WTC11 (cell line): Measurements from ENCODE around the gene WWP2. TPM values are rescaled to one million over a fixed set of nuclear protein-coding genes. Genes with fewer than 3 reads are reported as not detected.

Experiments used
- ATAC-seq: fragments of 200-7000 bp; cut with Tn5 transposase; 2 replicates; pipeline ENCODE4 v1.10.0; 2021; ENCODE audit warnings: mild to moderate bottlenecking, moderate library complexity
- CTCF ChIA-PET: fragments of 300-600 bp; sonication (Branson Sonifier 250); formaldehyde crosslinking; loops from one replicate; lab custom pipeline; 2021; ENCODE audit warnings: antibody characterized with exemption; lab: Charles Lee
- POLR2A ChIA-PET: fragments of 350-600 bp; sonication (Branson Sonifier 250); formaldehyde crosslinking; loops from one replicate; lab custom pipeline; 2021; ENCODE audit warnings: antibody characterized with exemption; lab: Charles Lee
- DNase-seq: peaks from one replicate; pipeline ENCODE4 v3.0.0; 2021; ENCODE audit warnings: low spot score
- H3K27ac Mint-ChIP-seq: 2 replicates; pipeline ENCODE4 v1.8.0; 2021; ENCODE audit warnings: mixed read lengths
- H3K27me3 Mint-ChIP-seq: 2 replicates; pipeline ENCODE4 v1.8.0; 2021; ENCODE audit warnings: low read depth, mild to moderate bottlenecking, moderate library complexity, mixed read lengths
- H3K36me3 Mint-ChIP-seq: 2 replicates; pipeline ENCODE4 v1.8.0; 2021; ENCODE audit warnings: mixed read lengths
- H3K4me1 Mint-ChIP-seq: 2 replicates; pipeline ENCODE4 v1.8.0; 2022; ENCODE audit warnings: mixed read lengths
- H3K4me3 Mint-ChIP-seq: 2 replicates; pipeline ENCODE4 v1.8.0; 2021; ENCODE audit warnings: mild to moderate bottlenecking, moderate library complexity, mixed read lengths
- H3K9me3 Mint-ChIP-seq: 2 replicates; pipeline ENCODE4 v1.8.0; 2021; ENCODE audit warnings: mixed read lengths
- CREB1 ChIP-seq: sonication (generic); formaldehyde crosslinking; IDR thresholded peaks from 2 replicates; pipeline ENCODE4 v1.8.0; 2023; ENCODE audit warnings: mild to moderate bottlenecking, missing genetic modification reagents
- FOXJ3 ChIP-seq: sonication (generic); formaldehyde crosslinking; IDR thresholded peaks from 2 replicates; pipeline ENCODE4 v1.9.0; 2021; ENCODE audit warnings: missing genetic modification reagents, mild to moderate bottlenecking, borderline replicate concordance
- NFE2L1 ChIP-seq: sonication (generic); formaldehyde crosslinking; IDR thresholded peaks from 2 replicates; pipeline ENCODE4 v1.8.1; 2023; ENCODE audit warnings: missing genetic modification reagents
- NFYB ChIP-seq: sonication (generic); formaldehyde crosslinking; conservative IDR thresholded peaks from 2 replicates; pipeline ENCODE4 v1.8.0; 2022; ENCODE audit warnings: low read depth, missing genetic modification reagents
- PRDM15 ChIP-seq: sonication (generic); formaldehyde crosslinking; IDR thresholded peaks from 2 replicates; pipeline ENCODE4 v1.8.0; 2022; ENCODE audit warnings: missing genetic modification reagents
- RELA ChIP-seq: sonication (generic); formaldehyde crosslinking; IDR thresholded peaks from 2 replicates; pipeline ENCODE4 v1.8.1; 2022; ENCODE audit warnings: missing genetic modification reagents, mild to moderate bottlenecking, borderline replicate concordance
- SOX15 ChIP-seq: fragments of 250-450 bp; sonication (Bioruptor Pico); IDR thresholded peaks from 2 replicates; pipeline ENCODE4 v1.9.0; 2021; ENCODE audit warnings: mild to moderate bottlenecking
- ZNF138 ChIP-seq: sonication (generic); formaldehyde crosslinking; conservative IDR thresholded peaks from 2 replicates; pipeline ENCODE4 v1.8.1; 2022; ENCODE audit warnings: mild to moderate bottlenecking, moderate library complexity, missing genetic modification reagents
- ZNF532 ChIP-seq: fragments of 250-450 bp; sonication (Bioruptor Pico); IDR thresholded peaks from 2 replicates; pipeline ENCODE4 v1.9.0; 2021; ENCODE audit warnings: mild to moderate bottlenecking, borderline replicate concordance
- total RNA-seq: library from RNA; stranded (reverse); gene quantifications from 3 replicates; pipeline ENCODE4 v1.2.3, GENCODE V29; 2021
- TF ChIP-seq, protein P1 (sequence below): sonication (generic); formaldehyde crosslinking; IDR thresholded peaks from 2 replicates; pipeline ENCODE4 v1.8.0; 2023; ENCODE audit warnings: missing genetic modification reagents, mild to moderate bottlenecking, borderline replicate concordance

The WWP2 gene
- total RNA-seq, 1 experiment from 2014 or later, result 39.1 TPM

- no peak for TF ChIP-seq PRDM15 (CRISPR knock-in tag)
- TF ChIP-seq, protein P1, sequence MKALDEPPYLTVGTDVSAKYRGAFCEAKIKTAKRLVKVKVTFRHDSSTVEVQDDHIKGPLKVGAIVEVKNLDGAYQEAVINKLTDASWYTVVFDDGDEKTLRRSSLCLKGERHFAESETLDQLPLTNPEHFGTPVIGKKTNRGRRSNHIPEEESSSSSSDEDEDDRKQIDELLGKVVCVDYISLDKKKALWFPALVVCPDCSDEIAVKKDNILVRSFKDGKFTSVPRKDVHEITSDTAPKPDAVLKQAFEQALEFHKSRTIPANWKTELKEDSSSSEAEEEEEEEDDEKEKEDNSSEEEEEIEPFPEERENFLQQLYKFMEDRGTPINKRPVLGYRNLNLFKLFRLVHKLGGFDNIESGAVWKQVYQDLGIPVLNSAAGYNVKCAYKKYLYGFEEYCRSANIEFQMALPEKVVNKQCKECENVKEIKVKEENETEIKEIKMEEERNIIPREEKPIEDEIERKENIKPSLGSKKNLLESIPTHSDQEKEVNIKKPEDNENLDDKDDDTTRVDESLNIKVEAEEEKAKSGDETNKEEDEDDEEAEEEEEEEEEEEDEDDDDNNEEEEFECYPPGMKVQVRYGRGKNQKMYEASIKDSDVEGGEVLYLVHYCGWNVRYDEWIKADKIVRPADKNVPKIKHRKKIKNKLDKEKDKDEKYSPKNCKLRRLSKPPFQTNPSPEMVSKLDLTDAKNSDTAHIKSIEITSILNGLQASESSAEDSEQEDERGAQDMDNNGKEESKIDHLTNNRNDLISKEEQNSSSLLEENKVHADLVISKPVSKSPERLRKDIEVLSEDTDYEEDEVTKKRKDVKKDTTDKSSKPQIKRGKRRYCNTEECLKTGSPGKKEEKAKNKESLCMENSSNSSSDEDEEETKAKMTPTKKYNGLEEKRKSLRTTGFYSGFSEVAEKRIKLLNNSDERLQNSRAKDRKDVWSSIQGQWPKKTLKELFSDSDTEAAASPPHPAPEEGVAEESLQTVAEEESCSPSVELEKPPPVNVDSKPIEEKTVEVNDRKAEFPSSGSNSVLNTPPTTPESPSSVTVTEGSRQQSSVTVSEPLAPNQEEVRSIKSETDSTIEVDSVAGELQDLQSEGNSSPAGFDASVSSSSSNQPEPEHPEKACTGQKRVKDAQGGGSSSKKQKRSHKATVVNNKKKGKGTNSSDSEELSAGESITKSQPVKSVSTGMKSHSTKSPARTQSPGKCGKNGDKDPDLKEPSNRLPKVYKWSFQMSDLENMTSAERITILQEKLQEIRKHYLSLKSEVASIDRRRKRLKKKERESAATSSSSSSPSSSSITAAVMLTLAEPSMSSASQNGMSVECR (CRISPR knock-in tag), result no peak
- TF ChIP-seq SOX15, result no peak
These were observed 71.5 kb downstream of the WWP2 start (continued) for GRCh38 chr16:69833357-69834282.

DNA sequence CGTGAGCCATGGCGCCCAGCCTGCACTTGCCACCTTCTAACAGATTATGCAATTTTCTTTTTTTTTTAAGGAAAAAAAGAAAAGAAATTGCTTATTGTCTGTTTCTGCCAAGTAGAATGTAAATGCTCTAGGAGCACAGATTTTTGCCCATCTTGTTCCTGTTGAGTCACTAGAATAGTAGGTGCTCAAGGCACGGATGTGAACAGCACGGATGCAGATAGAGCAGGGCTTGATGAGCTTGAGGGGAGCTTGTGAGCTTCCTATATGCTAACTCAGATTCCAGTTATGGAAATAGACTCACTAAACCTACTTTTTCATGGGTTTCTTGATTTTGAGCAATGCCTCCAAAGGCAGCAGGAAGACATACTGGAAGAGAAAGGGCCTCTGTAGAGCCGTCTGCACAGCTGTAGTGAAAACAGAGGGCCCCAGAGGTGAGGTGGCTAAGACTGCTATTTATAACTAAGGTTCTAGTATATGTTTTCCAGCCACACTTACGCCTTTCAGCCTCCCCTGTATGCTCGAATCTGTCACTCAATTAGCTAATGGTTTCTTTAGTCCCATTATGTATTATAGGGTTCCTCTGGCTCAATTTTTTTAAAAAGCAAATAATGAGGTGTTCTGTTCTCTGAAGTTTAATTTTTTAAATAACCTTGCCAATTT is 72.8 kb downstream of the WWP2 start:
- no peak for DNase-seq
- Mint-ChIP-seq H3K4me1 (peaks cover 12% of the 10 kb centered on the region), H3K27me3 (no peaks in the 10 kb centered on the region), H3K4me3 (no peak overlapping the region), H3K36me3 (no peaks in the 10 kb centered on the region; the same call in 1 of the 2 replicates), H3K27ac (0 out of 2 replicates have a peak overlapping the region, but pooled peaks have one; percentile 32), H3K9me3 (no peaks in the 10 kb centered on the region)
- CTCF ChIA-PET, result interaction anchor here (2.4 kb wide), 1 partner anchor 95 kb away, joined by 9 read pairs; no protein-coding TSS in a partner anchor
- ATAC-seq, result no peak
- no peak for TF ChIP-seq CREB1
- no peak for TF ChIP-seq NFE2L1 (CRISPR knock-in tag)
- TF ChIP-seq RELA (CRISPR knock-in tag), result no peak
- TF ChIP-seq NFYB (CRISPR knock-in tag), result no peak
- POLR2A ChIA-PET, result interaction anchor here (0.5 kb wide), 1 partner anchor 77 kb away, joined by 4 read pairs; no protein-coding TSS in a partner anchor

DNA sequence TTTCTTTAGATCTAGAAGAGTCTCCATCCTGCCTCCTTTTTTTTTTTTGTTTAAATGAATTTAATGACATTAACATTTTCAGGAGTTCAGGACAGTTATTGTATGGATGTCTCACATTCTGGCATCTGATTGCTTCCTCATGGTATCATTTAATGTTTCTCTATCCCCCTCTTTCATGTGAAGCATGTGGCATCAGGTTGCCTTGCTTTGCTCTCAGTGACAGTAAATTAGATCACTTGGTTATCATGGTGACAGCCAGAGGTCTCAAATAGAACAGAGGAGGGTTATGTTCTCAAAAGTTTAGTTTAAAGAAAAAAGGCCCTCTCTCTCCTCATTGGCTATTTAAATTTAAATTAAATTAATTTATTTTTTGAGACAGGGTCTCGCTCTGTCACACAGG is 74.1 kb downstream of the WWP2 start:
- Mint-ChIP-seq H3K9me3 (no peaks in the 10 kb centered on the region), H3K27me3 (no peaks in the 10 kb centered on the region), H3K27ac (no peak overlapping the region), H3K4me3 (no peak overlapping the region), H3K36me3 (peaks cover 10% of the 10 kb centered on the region), H3K4me1 (peaks cover 15% of the 10 kb centered on the region)
- no peak for ATAC-seq
- no peak for DNase-seq
- ChIA-PET POLR2A (no interaction called here), CTCF (no interaction called here)
- TF ChIP-seq ZNF532 (no peak), FOXJ3 (CRISPR knock-in tag) (no peak), ZNF138 (CRISPR knock-in tag) (no peak)
